Measurements from ENCODE around the gene GRAMD2B. TPM values are rescaled to one million over a fixed set of nuclear protein-coding genes. Genes with fewer than 3 reads are reported as not detected.

GRAMD2B gene
- total and polyA plus RNA-seq, 2 of the 13 experiments (the other 11 are each of a cell fraction or from before 2014, with no cell fraction given) = 8.1 to 10.6 TPM

DNA sequence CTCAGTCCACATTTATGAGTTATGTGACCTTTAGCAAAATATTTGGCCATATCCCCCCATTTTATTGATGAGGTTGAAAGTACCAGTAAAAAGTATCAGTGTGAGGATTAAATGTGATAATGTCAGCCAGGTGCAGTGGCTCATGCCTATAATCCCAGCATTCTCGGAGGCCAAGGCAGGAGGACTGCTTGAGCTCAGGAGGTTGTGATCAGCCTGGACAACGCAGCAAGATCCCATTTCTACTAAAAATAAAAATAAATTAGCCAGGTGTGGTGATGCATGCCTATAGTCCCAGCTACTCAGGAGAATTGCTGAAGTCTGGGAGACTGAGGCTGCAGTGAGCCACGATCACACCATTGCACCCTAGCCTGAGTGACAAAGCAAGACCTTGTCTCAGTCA is 71.2 kb downstream of the GRAMD2B start:
- no peak for DNase-seq (ENCODE audit: low spot score)
- no TSS peak for BruUV-seq (replicated peaks)
- H4K20me1 ChIP-seq (ENCODE audit: insufficient read depth, low read length) = no peaks in the 10 kb centered on the region
- H3K9ac ChIP-seq (ENCODE audit: insufficient read depth, low read depth, low read length) = no peak overlapping the region
- H3K27ac ChIP-seq (ENCODE audit: extremely low read length, insufficient read depth, low read length) = no peak overlapping the region
- H3K79me2 ChIP-seq (ENCODE audit: insufficient read depth, low read length) = no peaks in the 10 kb centered on the region
- H3K27me3 ChIP-seq (ENCODE audit: control insufficient read depth in 1 of 2, insufficient read depth in 2 of 2, low read length in 2 of 2) = no peaks in the 10 kb centered on the region
- intact Hi-C loops (cut with micrococcal nuclease; ENCODE audit: unreplicated experiment) (loop anchor here (5.0 kb wide), 1 partner anchor 43 kb away; no protein-coding TSS in a partner anchor), in situ Hi-C loops (cut with HindIII; ENCODE audit: extremely low pct_ligation_motif_present, low pct_unique_long_range_greater_than_20kb) (loop anchor here (5.0 kb wide), 1 partner anchor 142 kb away; no protein-coding TSS in a partner anchor)
- CTCF ChIA-PET (ENCODE audit: low intra/inter-chr PET ratio, low total read pairs) = no interaction called here
- FAIRE-seq = no peak
- whole genome bisulfite sequencing (ENCODE audit: low lambda C conversion rate) = 93% methylated on average over 3 of the region's 3 CpGs
- no peak for TF ChIP-seq RAD51 (IDR thresholded peaks at IDR 0.05; ENCODE audit: borderline replicate concordance)
- peak; percentile 70; the same call in 1 of the 2 replicates for TF ChIP-seq ZNF121 (CRISPR knock-in tag; IDR thresholded peaks at IDR 0.05)
- H2AFZ ChIP-seq (ENCODE audit: low read length) = no peak overlapping the region
- no peak overlapping the region for H3K4me2 ChIP-seq (ENCODE audit: low read depth, low read length)
- POLR2A ChIA-PET = no interaction called here
- ATAC-seq = no peak
- no peak overlapping the region for H3K4me3 ChIP-seq (replicated peaks in 1 of 3; ENCODE audit: insufficient read depth in 1 of 3, low read depth in 2 of 3, low read length in 3 of 3)
- no peaks in the 10 kb centered on the region for H3K4me1 ChIP-seq (ENCODE audit: insufficient read depth, low read length)
- no peaks in the 10 kb centered on the region for H3K9me3 ChIP-seq (ENCODE audit: low read length)
- peaks cover 0 to 9% of the 10 kb centered on the region in 2 experiments; a peak in 2 of 5 replicates for H3K36me3 ChIP-seq (replicated peaks in 1 of 2; ENCODE audit: control insufficient read depth in 1 of 2, insufficient read depth in 2 of 2, low read length in 2 of 2)

DNA sequence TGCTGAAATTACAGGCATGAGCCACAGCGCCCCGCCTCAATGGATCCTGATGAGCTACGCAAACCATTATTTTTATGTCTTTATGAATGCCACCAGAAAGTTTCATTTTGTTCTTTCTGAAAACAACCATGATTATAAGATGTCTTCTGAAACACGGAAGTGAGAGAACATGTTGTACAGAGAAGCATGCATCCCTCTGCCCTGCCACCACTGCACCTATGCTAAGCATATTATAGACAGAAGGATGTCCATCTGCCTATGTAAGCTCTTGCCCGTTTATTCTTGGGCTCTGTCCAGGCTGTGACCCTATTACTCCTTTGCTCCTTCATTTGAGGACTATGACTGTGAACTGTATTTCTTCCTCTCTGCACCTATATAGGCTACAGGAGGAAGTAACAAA is 74.3 kb downstream of the GRAMD2B start:
- Histone ChIP-seq H3K36me3 (replicated peaks in 1 of 2; ENCODE audit: control insufficient read depth in 1 of 2, insufficient read depth in 2 of 2, low read length in 2 of 2) (peaks cover 0 to 4% of the 10 kb centered on the region in 2 experiments; a peak in 1 of 5 replicates), H3K9ac (ENCODE audit: insufficient read depth, low read depth, low read length) (no peak overlapping the region), H3K27me3 (ENCODE audit: control insufficient read depth in 1 of 2, insufficient read depth in 2 of 2, low read length in 2 of 2) (no peaks in the 10 kb centered on the region; a peak in 1 of 5 replicates), H3K9me3 (ENCODE audit: low read length) (no peaks in the 10 kb centered on the region), H4K20me1 (ENCODE audit: insufficient read depth, low read length) (no peaks in the 10 kb centered on the region), H2AFZ (ENCODE audit: low read length) (no peak overlapping the region), H3K27ac (ENCODE audit: extremely low read length, insufficient read depth, low read length) (no peak overlapping the region), H3K4me3 (replicated peaks in 1 of 3; ENCODE audit: insufficient read depth in 1 of 3, low read depth in 2 of 3, low read length in 3 of 3) (no peak overlapping the region), H3K79me2 (ENCODE audit: insufficient read depth, low read length) (no peaks in the 10 kb centered on the region), H3K4me2 (ENCODE audit: low read depth, low read length) (no peak overlapping the region), H3K4me1 (ENCODE audit: insufficient read depth, low read length) (no peaks in the 10 kb centered on the region)
- intact Hi-C loops (cut with micrococcal nuclease; ENCODE audit: unreplicated experiment) = no loop called here
- POLR2A ChIA-PET = no interaction called here
- ATAC-seq = no peak
- TF ChIP-seq SNRNP70 (IDR thresholded peaks at IDR 0.05; ENCODE audit: low read depth, low read length) (no peak), ZNF446 (CRISPR knock-in tag; IDR thresholded peaks at IDR 0.05) (no peak), PCBP2 (optimal IDR thresholded peaks at IDR 0.05; ENCODE audit: low read depth, low read length, poor library complexity, severe bottlenecking) (no peak), ZNF790 (CRISPR knock-in tag; IDR thresholded peaks at IDR 0.05; ENCODE audit: borderline replicate concordance) (no peak)
- TF ChIP-seq, protein P1, sequence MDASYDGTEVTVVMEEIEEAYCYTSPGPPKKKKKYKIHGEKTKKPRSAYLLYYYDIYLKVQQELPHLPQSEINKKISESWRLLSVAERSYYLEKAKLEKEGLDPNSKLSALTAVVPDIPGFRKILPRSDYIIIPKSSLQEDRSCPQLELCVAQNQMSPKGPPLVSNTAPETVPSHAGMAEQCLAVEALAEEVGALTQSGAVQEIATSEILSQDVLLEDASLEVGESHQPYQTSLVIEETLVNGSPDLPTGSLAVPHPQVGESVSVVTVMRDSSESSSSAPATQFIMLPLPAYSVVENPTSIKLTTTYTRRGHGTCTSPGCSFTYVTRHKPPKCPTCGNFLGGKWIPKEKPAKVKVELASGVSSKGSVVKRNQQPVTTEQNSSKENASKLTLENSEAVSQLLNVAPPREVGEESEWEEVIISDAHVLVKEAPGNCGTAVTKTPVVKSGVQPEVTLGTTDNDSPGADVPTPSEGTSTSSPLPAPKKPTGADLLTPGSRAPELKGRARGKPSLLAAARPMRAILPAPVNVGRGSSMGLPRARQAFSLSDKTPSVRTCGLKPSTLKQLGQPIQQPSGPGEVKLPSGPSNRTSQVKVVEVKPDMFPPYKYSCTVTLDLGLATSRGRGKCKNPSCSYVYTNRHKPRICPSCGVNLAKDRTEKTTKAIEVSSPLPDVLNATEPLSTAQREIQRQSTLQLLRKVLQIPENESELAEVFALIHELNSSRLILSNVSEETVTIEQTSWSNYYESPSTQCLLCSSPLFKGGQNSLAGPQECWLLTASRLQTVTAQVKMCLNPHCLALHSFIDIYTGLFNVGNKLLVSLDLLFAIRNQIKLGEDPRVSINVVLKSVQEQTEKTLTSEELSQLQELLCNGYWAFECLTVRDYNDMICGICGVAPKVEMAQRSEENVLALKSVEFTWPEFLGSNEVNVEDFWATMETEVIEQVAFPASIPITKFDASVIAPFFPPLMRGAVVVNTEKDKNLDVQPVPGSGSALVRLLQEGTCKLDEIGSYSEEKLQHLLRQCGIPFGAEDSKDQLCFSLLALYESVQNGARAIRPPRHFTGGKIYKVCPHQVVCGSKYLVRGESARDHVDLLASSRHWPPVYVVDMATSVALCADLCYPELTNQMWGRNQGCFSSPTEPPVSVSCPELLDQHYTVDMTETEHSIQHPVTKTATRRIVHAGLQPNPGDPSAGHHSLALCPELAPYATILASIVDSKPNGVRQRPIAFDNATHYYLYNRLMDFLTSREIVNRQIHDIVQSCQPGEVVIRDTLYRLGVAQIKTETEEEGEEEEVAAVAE (CRISPR knock-in tag; IDR thresholded peaks at IDR 0.05; ENCODE audit: borderline replicate concordance) = no peak
- TF ChIP-seq, protein P2, sequence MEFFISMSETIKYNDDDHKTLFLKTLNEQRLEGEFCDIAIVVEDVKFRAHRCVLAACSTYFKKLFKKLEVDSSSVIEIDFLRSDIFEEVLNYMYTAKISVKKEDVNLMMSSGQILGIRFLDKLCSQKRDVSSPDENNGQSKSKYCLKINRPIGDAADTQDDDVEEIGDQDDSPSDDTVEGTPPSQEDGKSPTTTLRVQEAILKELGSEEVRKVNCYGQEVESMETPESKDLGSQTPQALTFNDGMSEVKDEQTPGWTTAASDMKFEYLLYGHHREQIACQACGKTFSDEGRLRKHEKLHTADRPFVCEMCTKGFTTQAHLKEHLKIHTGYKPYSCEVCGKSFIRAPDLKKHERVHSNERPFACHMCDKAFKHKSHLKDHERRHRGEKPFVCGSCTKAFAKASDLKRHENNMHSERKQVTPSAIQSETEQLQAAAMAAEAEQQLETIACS (CRISPR knock-in tag; IDR thresholded peaks at IDR 0.05) = no peak
- CTCF ChIA-PET (ENCODE audit: low intra/inter-chr PET ratio, low total read pairs) = no interaction called here
- WGBS (ENCODE audit: low lambda C conversion rate) = 83% methylated on average over 5 of the region's 5 CpGs
- no TSS peak for BruUV-seq (replicated peaks)
- in situ Hi-C loops (cut with HindIII; ENCODE audit: extremely low pct_ligation_motif_present, low pct_unique_long_range_greater_than_20kb) = no loop called here
- no peak for DNase-seq (ENCODE audit: low spot score)
- FAIRE-seq = no peak

Data from HepG2 (cell line).